ENCODE data around the gene ABCG1.

ABCG1 gene

DNA sequence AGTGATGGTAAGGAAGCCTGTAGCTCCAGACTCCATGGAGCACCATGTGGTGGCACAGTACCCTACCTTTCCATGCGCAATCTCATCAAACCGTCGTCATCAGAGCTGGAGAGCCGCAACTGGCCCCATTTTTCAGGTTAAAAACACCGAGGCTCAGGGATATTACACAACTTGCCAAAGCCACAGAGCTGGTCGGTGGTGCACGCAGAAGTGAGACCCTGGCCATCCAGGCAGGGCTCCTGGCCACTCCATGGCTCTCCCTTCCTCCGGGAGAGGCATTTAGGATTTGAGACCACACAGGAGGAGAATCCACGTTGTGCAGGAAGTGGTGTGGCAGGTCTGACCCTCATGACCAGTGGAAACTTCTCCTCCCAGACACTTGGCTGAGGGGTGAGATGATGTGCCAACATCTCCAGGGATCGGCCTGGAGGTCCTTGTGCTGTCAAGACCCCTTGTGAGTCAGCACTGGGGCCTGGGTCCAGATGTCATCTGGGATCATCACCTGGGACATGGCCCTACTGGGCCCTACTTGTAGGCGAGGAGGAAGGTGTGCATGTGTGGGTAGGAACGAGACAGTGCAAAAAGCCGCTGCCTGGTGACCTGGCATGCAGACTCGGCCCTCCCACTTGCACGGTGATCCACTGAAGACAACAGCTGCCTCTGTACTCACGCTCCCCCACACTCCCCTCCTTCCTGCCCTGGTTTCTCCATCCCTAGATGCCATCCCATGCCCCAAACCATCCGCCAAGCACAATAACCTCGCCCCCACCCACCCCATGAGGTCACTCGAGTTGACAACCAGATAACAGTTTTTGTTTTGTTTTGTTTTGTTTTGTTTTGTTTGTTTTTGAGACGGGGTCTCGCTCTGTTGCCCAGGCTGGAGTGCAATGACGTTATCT, 85.9 kb downstream of the ABCG1 start:
- DNase-seq (ENCODE audit: low read depth, low spot score) = no peak

DNA sequence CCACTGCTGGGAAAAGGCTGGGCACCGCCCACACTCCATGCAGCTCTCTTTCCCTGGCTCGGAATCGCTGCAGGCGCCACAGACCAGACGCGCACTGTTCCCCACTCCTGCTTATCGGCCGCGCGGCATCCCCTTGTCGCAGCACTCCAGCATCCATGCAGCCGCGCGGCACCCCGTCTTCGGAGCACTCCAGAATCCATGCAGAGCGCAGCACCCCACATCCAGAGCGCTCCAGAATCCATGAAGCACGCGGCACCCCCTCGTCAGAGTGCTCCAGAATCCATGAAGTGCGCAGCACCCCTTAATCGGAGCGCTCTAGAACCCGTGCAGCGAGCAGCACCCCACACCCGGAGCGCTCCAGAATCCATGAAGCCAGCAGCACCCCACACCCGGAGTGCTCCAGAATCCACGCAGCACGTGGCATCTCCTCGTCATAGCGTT, 86.8 kb downstream of the ABCG1 start:
- DNase-seq (ENCODE audit: low read depth, low spot score) = no peak

DNA sequence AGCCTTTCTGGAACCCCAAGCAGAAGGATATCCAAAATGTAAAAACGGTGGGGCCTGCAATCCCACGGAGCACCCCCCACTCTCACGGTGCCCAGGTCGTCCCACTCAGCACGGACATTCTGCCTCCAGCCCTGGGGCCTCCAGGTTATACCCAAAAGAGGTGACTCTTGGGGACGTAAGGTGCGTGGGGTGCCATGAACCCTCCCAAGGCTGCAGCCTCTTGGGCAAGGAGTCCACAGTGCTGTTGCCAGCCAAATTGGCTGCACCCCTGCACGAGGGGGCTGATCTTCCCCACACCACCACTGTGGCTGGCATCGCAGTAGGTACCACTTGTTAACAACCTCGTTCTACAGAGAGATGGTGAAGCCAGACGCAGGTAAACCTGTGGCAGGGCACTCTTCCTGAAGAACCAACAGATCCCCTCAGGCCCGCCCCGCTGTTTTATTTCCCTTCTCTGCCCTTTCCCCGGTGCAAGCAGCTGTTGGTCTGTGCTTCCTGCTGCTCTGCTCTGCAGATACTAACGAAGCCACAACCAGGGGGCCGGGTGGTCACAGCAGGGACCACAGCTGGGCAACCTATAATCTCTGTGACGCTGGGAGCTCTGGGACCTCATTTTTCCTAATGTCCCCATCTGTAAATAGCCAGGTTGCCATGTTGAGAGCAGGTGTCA, 87.6 kb downstream of the ABCG1 start:
- DNase-seq (ENCODE audit: low read depth, low spot score) = no peak

DNA sequence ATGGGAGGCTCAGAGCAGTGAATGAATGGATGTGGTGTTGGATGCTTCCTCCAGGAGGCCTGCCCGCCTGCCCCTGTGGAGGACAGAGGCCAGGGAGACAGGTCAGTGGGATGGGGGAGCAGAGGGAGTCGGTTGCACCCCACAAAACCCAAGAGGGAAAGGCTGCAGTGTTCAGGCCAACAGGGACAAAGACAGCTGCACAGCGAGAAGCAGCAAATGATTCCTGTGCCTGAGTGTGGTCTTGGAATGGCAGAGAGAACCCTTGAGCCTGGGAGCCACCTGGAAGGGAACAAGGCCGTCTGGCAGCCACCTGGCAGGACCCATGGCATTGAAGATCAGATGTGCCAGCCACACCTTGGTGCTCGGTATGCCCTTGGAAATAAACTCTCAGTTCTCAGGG, 88.2 kb downstream of the ABCG1 start:
- no peak for DNase-seq (ENCODE audit: low read depth, low spot score)

DNA sequence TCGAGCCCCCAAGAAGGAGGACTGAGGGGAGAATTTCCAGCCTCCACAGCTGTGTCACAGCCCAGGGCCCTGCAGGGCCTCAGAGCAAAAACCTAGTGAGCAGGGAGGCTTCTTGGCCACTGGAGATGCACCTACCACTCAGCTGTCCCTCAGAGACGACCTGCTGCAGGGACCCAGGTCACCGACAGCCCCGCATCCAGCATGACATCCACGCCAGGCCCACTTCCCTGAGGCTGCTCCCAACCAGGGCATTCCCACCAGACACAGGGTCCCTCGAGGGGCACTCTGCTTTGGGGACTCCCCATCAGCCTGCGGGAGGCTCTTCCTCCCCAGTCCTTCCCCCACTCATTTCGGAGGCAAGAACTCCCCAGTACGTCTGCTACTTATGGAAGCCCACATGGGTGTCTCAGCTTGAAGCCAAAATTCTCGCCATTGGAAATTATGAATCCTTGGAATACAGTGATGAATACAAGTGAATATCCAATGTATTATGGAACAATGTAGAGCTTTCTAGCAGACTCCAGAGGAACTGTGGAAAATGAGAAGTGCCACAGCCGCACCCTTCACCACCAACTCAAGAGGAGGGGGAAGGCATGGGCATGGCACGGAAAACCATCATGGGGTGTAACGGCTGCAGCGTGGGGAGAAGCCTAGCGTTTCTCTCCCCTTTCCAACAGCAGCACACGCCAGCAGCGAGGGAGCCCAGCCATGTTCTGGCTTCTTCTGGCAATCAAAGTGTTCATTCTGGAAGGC, 89.4 kb downstream of the ABCG1 start:
- DNase-seq (ENCODE audit: low read depth, low spot score) = no peak

DNA sequence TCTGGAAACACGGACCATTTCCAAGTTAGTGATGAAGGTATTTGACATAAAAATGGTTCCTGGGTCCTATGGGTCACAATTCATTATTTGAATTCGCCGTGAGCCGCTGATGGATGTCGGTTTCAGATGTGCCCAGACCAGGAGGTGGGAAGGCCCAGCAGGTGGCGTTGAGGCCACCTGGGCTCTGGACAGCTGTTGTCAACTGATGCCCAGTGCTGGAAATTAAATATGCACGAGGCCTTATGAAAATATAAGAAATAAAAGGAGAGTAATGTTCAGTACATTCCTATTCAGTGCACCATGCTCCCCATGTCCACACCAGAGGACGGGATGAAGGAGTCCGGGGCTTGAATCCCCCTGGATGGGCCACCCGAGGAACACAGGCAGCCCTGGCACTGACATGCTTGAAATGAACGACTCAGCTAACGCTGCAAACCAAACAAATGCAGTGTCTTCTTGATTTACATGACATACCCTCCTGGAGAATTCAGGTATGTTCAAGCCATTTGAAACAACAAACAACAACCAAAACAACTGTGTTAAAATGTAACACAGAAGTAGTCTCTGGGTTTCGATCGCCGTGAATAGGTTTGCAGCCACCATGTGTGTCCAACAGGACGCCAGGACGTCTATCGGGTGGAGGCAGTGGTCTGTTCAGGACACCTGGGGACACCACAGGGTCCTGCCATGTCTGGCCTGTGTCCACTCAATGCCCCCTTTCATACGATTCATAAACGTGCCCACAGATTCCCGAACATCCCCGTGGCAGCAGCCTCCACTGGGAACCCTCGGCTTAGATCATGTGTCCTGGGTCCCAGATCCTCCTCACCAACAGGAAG, 90.2 kb downstream of the ABCG1 start:
- no peak for DNase-seq (ENCODE audit: low read depth, low spot score)

DNA sequence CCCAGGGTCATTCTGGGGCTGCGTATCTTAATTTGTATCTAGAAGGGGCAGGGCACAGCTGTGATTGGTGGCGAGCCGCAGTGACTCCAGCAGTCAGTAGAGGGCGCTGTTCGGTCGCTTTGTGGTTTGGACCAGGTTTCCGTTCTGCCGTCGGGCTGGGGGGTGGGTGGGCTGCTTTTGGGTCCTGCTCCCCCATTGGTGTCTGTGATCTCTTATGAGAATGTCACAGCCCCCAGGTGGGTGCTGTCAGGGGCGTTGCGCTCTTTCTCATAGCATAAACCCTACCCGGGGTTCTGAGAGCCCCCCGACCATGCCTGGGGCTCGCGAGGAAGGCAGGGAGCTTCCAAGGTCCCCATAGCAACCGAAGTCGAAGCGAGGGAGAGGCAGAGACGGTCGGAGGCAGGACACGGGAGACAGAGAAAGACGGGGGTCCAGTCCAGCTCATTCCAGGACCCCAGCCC, 90.8 kb downstream of the ABCG1 start:
- DNase-seq (ENCODE audit: low read depth, low spot score) = peak; percentile 36

DNA sequence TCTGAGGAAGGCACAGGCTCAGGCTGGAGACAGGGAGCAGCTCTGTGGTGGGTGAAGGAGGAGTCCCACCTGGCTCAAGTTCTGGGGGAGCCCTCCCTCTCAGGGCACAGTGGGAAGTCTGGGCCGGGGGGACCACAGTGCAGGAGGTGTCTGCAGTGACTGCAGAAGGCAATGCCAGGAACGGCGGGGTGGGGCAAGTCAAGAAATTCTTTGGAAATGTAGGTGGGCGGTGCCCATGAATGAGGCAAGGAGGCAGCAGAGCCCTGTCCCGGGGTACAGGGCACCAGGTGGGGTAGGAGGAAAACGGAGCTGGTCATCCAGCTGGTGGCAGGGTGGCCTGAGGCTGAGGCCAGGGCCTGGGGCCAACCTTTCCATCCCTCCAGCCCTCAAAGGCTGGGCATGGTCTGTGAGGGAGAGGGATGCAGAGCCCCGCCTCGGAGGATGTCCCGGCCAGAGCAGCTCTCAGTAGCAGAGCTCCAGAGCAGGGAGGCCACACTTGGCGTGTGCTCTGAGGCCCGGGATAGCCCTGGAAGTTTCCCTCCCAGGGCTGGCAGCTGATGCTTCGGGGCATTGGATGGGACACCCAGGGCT, 91.6 kb downstream of the ABCG1 start:
- DNase-seq (ENCODE audit: low read depth, low spot score) = no peak

DNA sequence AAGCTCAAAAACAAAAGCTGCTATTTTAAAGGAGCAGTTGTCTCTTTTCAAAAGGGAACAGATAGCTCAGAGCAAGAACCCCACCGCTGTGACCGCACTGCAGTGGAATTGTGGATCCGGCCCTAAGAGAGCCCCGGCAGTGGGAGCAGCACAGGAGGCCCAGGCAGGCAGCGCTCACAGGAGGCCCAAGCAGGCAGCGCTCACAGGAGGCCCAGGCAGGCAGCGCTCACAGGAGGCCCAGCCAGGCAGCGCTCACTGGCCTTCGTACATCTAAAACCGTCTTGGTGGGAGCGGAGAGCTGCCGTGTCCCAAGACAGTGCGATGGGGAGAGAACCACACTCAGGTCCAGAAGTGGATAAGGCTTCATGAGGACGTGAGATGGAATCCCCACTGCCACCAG, 92.2 kb downstream of the ABCG1 start:
- DNase-seq (ENCODE audit: low read depth, low spot score) = no peak

DNA sequence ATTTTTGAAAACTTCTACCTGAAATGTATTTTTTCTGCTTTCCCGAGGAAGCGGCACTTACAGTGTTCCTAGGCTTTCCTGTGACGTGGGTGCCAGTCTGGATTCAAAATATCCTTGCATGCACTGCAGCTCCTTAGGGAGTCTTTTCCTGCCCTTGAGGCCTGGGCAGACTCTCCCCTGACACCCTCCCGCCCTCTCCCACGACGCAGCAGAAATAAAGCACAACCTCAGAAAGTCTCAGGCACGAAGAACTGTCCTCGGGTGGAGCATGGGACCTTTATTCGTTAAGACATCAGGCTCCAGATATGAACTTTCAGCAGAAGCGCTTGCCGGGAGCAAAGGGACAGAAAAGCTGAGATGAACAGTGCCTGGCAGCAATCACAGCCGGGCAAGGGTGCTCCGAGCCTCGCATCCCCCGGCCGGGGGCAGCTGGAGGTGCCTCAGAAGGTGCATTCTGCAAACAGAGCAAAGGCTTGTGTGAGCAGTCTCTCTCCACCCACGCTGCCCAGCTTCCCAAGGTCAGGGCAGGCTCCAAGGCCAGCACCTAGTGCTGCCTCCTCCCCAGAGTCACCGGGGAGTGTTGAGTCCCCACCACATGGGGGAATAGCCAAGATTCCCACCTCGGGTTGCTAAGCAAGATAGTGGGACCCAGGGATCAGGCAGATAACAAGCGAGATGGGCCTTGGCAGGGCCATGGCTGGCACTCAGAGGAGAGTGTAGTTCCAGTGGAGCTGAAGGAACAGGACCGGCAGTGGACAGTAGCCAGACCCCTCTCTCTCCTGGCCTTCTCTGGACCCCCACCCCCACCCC, 93.1 kb downstream of the ABCG1 start:
- no peak for DNase-seq (ENCODE audit: low read depth, low spot score)

DNA sequence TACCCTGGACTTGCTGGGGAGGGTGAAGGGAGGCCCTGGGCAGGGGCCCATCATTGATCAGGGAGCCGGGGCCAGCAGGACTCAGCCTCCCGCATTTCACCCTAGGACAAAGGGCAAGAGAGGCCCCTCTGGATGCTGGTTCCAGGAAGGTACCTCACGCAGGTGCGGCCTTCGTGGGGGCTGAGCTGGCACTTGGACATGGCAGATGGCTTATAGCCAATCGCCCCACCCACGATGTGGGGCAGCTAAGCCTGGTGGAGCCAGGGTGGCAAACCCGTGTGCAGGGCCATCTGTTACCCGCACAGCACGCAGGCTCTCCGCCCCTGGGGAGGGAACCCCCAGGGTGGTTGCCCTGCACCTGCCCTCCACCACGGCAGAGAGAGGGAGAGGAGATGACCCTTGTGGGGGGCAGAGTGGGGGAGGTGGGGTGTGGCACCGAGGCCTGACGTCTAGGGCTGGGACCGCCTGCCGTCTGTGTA, 93.7 kb downstream of the ABCG1 start:
- no peak for DNase-seq (ENCODE audit: low read depth, low spot score)

DNA sequence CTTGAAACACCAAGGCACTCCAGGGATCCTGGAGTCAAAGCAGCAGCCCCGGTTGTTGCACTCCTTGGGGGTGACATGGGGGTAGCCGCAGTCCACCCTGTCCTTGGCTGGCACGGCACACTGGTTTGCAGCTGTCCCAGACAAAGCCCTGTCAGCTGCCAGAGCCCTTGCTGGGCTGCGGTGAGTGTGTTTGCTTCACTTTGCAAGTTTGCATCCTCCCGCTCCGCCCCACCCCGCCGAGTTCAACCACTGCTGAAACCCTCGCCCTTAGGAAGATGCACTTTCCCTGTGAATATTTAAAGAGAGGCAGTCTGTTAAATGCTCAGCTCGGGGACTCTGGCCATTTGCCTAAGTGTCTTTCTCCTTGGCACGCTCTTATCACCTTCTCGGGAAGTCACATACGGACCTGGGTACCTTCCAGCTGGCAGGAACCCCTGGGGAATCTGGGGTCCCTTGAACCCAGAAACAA, 94.6 kb downstream of the ABCG1 start:
- no peak for DNase-seq (ENCODE audit: low read depth, low spot score)

DNA sequence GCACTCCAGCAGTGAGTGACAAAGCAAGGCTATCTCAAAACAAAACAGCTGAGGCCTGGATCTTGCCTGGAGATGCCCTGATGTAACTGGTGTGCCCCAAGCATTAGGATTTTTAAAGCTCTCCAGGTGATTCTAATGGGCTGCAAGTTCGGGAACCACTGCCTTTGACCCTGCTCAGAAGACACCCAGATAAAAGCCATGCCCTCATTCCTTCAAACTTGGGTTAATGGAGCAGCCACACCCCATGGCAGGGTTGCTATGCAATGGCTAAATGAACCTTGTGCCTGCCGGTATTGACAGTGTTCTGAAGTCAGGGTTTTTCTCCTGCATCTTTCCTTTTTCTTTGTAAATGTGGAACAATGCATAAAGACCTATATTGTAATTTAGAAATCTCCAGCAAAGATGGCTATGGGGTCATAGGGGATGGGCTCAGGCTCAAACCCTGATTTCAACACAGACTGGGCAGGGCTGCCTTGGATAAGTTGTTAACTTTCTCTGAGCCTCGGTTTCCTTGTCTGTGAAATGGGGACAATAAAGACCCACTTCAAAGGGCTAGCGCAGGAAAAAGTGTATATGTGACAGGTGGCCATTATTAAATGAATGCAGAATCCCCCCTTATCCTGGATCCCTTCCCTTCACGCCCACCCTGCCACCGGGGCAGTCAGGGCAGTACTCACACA, 95.8 kb downstream of the ABCG1 start:
- no peak for DNase-seq (ENCODE audit: low read depth, low spot score)

DNA sequence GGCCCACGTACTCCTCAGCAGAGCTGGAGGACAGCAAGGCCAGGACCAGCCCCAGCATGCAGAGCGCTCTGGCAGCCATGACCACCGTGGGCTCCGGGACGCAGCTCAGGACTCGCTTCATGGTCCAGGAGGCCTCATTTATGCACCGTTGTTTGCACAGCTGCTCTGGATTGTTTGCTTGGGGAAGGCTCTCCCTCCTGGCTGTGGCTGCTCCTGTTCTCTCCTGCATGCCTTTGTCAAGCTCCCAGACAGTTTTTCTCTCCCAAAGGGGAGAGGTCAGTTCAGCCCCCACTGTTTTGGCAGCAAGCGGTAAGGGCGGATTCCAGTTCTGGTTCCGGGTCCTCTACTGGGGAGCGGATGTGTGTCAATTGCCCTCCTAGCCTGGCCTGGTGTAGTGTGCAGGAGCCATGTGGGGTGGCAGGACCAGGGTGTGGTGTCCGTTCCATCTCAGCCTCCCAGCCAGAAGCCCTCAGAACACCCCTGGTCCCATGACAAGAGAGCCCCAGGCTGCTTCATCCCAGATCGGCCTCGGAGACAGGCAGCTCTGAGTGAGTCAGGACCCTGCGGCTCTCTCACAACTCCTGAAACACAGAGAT, 96.5 kb downstream of the ABCG1 start, which contains the start of gene TFF3:
TFF3 (minus strand) TSS at position 114 of the 596 bp plus-strand sequence; CDS start at position 79, 35 bp downstream.
- no peak for DNase-seq (ENCODE audit: low read depth, low spot score)

DNA sequence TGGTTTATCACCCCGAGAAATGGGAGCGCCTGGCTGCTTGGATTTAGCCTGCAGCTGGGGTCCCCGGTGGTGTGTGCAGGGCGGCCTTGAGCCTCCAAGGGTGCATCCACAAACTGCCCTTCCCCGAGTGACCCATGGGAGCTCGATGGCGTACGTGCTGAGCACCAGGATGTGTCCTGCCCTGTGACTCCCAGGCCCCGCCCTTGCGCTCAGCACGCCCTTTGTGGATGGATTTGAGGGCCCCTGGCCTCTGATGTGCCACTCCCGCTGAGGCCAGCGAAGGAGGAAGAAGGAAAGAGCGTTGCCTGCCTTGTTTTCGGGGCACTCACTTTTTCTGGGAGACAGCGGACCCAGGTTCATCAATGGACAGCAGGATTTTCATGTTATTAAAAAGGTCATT, 98.0 kb downstream of the ABCG1 start:
- no peak for DNase-seq (ENCODE audit: low read depth, low spot score)

DNA sequence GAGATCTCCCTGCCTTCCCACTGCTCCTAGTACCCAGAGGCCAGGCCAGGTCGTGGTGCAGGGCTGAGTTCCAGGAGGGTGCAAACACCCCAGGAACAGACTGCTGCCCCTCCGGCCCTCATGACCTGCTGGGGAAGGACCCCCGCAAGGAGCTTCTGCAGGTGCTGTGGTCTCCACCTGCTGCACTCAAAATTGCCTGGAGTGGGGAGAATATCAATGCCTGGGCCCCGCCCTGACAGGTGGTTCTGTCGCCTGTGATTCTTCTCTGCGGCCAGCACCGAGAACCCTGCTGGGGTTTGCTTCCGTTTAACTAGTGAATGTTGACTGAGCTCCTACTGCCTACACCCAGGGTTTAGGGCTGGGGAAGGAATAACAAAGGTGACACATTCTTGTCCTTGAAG, 98.4 kb downstream of the ABCG1 start:
- no peak for DNase-seq (ENCODE audit: low read depth, low spot score)

DNA sequence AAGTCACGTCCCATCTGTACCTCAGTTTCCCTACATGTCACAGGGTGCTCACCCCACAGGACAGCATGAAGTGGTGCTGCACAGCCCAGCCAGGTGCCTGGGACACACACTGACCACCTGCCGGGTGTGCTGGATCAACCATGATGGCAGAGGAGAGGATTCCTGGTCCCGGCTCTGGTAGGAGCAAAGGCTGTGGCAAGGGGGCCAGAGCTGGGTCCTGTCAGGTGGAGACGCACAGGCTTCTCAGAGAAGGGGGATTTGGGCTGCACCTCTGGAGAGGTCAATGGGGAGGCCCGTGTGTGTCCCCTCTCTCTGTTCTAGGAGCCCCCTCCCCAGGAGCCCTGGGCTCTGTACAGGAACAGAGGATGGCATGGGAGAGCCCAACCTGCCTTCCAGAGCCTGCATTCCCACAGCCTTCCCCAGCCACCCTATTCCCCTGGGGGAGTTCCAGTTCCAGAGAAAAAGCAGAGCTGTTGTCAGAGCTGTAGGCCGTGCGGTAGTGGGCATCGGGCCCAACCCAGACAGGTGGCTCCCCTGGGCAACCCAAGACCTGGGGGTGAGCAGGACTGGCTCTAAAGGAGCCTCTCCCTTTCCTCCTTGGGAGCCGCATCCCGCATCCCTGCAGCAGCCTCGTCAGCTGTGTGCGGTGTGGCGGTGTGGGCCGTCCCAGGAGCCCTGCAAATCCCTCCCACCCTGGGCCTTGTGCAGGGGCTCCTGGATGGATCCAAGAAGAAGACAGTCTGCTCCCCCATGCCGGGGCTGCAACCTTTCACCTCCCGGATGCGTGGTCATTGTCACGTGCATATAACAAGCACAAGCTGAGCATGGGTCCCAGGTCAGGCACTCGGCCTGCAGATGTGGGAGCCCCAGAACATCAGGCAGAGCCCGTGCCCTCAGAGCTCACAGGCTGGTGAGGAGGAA, 99.1 kb downstream of the ABCG1 start:
- DNase-seq (ENCODE audit: low read depth, low spot score) = no peak

DNA sequence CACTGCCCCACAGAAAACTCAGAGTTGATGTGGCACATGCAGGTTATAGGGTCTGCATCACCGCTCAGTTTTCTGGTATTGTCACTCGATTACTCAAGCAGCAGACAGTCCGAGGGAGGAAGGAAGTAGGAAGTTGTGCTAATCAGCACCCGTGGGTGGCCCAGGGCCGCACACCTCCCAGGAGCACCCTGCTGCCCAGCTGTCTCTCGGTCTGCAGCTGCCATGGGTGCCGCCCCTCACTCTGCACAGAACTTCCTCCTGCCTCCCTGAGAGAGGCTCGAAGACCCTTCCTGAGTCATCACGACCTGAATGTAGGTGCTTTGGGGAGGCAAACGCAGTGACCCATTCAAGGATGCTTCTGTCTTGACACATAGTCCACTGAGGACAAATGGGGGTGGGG, 100.4 kb downstream of the ABCG1 start:
- no peak for DNase-seq (ENCODE audit: low read depth, low spot score)

All from activated CD4-positive, CD25-positive, alpha-beta regulatory T cell treated with anti-CD3 and anti-CD28 coated beads, Interleukin-2, amount 50 U/mL, for 16 hours (primary cell).